CD14-positive monocyte (primary cell): Measurements from ENCODE around the gene GHRL. TPM values are rescaled to one million over a fixed set of nuclear protein-coding genes. Genes with fewer than 3 reads are reported as not detected.

Experiments
- DNase-seq, 3 donors: peaks; one replicate each; pipeline ENCODE4 v3.0.0-alpha.2; 2011 to 2022
- H2AFZ ChIP-seq: 2 replicates; pipeline ENCODE4 v1.6.0; 2012; ENCODE audit warnings: mild to moderate bottlenecking, low read depth, low read length, inconsistent platforms; ENCODE audit not compliant: insufficient read depth, poor library complexity, severe bottlenecking
- H3K27ac ChIP-seq, 2 donors: 1 replicate in 1 of 2; 2 replicates in 1 of 2; pipeline ENCODE4 v1.5.1; 2012 to 2013; ENCODE audit warnings: low read length in 2 of 2, control low read depth in 1 of 2, inconsistent platforms in 1 of 2, low read depth in 1 of 2, mild to moderate bottlenecking in 1 of 2
- H3K27me3 ChIP-seq, 2 donors: one replicate each; pipeline versions ENCODE4 v1.6.0 to v1.6.1; 2011 to 2013; ENCODE audit warnings: low read length in 2 of 2; ENCODE audit not compliant: control insufficient read depth in 2 of 2, insufficient read depth in 2 of 2
- H3K36me3 ChIP-seq, 2 donors: replicated peaks in 1 of 2; 1 replicate in 1 of 2; 2 replicates in 1 of 2; pipeline versions ENCODE4 v1.5.1 to v1.6.1; 2012 to 2013; ENCODE audit warnings: low read length in 2 of 2, control low read depth in 1 of 2, inconsistent platforms in 1 of 2, mild to moderate bottlenecking in 1 of 2; ENCODE audit not compliant: insufficient read depth in 2 of 2, control insufficient read depth in 1 of 2
- H3K4me1 ChIP-seq, 2 donors: 1 replicate in 1 of 2; 2 replicates in 1 of 2; pipeline versions ENCODE4 v1.5.1 to v1.6.1; 2012 to 2013; ENCODE audit warnings: low read length in 2 of 2, control low read depth in 1 of 2, inconsistent platforms in 1 of 2, mild to moderate bottlenecking in 1 of 2, moderate library complexity in 1 of 2; ENCODE audit not compliant: insufficient read depth in 2 of 2, control insufficient read depth in 1 of 2
- H3K4me2 ChIP-seq: replicated peaks from 2 replicates; pipeline ENCODE3; 2012; ENCODE audit warnings: low read length, moderate library complexity, mild to moderate bottlenecking; ENCODE audit not compliant: poor library complexity, severe bottlenecking; ENCODE audit errors: extremely low read depth
- H3K4me3 ChIP-seq, 3 experiments: fragments of 200-600 bp in 1 of 3; sonication (generic) in 1 of 3; replicated peaks in 1 of 3; 1 replicate in 2 of 3; 2 replicates in 1 of 3; pipeline ENCODE4 v1.5.1; 2011 to 2013; ENCODE audit warnings: low read length in 3 of 3, mild to moderate bottlenecking in 3 of 3, control low read depth in 2 of 3, low read depth in 2 of 3, inconsistent platforms in 1 of 3, moderate library complexity in 1 of 3
- H3K79me2 ChIP-seq: 2 replicates; pipeline ENCODE4 v1.6.0; 2012; ENCODE audit warnings: mild to moderate bottlenecking, control low read depth, inconsistent platforms, low read length, moderate library complexity; ENCODE audit not compliant: insufficient read depth
- H3K9ac ChIP-seq: 2 replicates; pipeline ENCODE4 v1.6.0; 2017; ENCODE audit warnings: low read length, mild to moderate bottlenecking; ENCODE audit not compliant: insufficient read depth, poor library complexity, severe bottlenecking
- H3K9me3 ChIP-seq, 2 donors: replicated peaks in 1 of 2; 1 replicate in 1 of 2; 2 replicates in 1 of 2; pipeline versions ENCODE4 v1.5.1 to v1.6.1; 2012 to 2013; ENCODE audit warnings: low read length in 2 of 2, control low read depth in 1 of 2; ENCODE audit not compliant: control insufficient read depth in 1 of 2, insufficient read depth in 1 of 2
- H4K20me1 ChIP-seq: 2 replicates; pipeline ENCODE4 v1.6.0; 2012; ENCODE audit warnings: mild to moderate bottlenecking, low read length, control low read depth, moderate library complexity; ENCODE audit not compliant: insufficient read depth
- H3K27ac Mint-ChIP-seq, 7 donors: one replicate each; pipeline ENCODE4 v1.8.0; 2020; ENCODE audit warnings: mild to moderate bottlenecking in 7 of 7, mixed read lengths in 7 of 7, moderate library complexity in 6 of 7, inconsistent platforms in 2 of 7
- H3K27me3 Mint-ChIP-seq, 3 donors: one replicate each; pipeline ENCODE4 v1.8.0; 2021 to 2022; ENCODE audit warnings: low read depth in 3 of 3, mild to moderate bottlenecking in 3 of 3, mixed read lengths in 3 of 3, moderate library complexity in 3 of 3, inconsistent platforms in 1 of 3
- H3K36me3 Mint-ChIP-seq, 2 donors: one replicate each; pipeline ENCODE4 v1.8.0; 2020; ENCODE audit warnings: mixed read lengths in 2 of 2, inconsistent platforms in 1 of 2, mild to moderate bottlenecking in 1 of 2
- H3K4me1 Mint-ChIP-seq: one replicate; pipeline ENCODE4 v1.8.0; 2020; ENCODE audit warnings: mild to moderate bottlenecking, mixed read lengths
- H3K4me3 Mint-ChIP-seq, 2 donors: one replicate each; pipeline ENCODE4 v1.8.0; 2020; ENCODE audit warnings: mild to moderate bottlenecking in 2 of 2, mixed read lengths in 2 of 2, moderate library complexity in 1 of 2
- H3K9me3 Mint-ChIP-seq, 7 donors: one replicate each; pipeline ENCODE4 v1.8.0; 2020 to 2022; ENCODE audit warnings: mixed read lengths in 7 of 7, mild to moderate bottlenecking in 6 of 7, moderate library complexity in 6 of 7, inconsistent platforms in 2 of 7
- CTCF ChIP-seq: fragments of 200-600 bp; IDR thresholded peaks from one replicate; pipeline ENCODE4 v1.8.0; 2022; ENCODE audit warnings: antibody characterized with exemption, mild to moderate bottlenecking
- whole genome bisulfite sequencing: methylation state at CpG from one replicate; pipeline ENCODE4 v1.1.5; 2013; ENCODE audit warnings: missing lambda C conversion rate; ENCODE audit not compliant: insufficient coverage; 5-methylcytosine and 5-hydroxymethylcytosine counted together
- intact Hi-C, 2 donors: fragments of 100-400 bp; cut with micrococcal nuclease; formaldehyde crosslinking; loops; one replicate each; pipeline versions ENCODE4 v1.15.0 to v1.15.1; 2023
- polyA plus RNA-seq, 3 donors: library from polyadenylated mRNA; depleted of rRNA in 1 of 3; unstranded in 2 of 3; stranded (reverse) in 1 of 3; fragments of 300-500 nt in 2 of 3; fragments of >200 nt in 1 of 3; fragmentation: Illumina TruSeq in 2 of 3; gene quantifications; 1 replicate in 2 of 3; 2 replicates in 1 of 3; pipeline ENCODE4 v1.2.3, GENCODE V29; 2012 to 2021

GHRL gene
- polyA plus RNA-seq, 3 donors = 2.3 to 9.9 (median 7.0) TPM

- Mint-ChIP-seq H3K36me3 (peaks cover 74 to 87% of the 10 kb centered on the region in 2 donors), H3K27ac (no peak overlapping the region), H3K4me1 (peaks cover 15% of the 10 kb centered on the region), H3K4me3 (no peak overlapping the region), H3K27me3 (no peaks in the 10 kb centered on the region), H3K9me3 (no peaks in the 10 kb centered on the region)
- DNase-seq = no peak
- Histone ChIP-seq H3K36me3 (peaks cover 85 to 91% of the 10 kb centered on the region in 2 donors), H3K4me3 (no peak overlapping the region), H3K9me3 (no peaks in the 10 kb centered on the region), H3K9ac (no peak overlapping the region), H3K27ac (no peak overlapping the region), H3K4me2 (no peak overlapping the region), H3K79me2 (peaks cover 40% of the 10 kb centered on the region), H3K27me3 (no peaks in the 10 kb centered on the region), H3K4me1 (peaks cover 8 to 13% of the 10 kb centered on the region in 2 donors), H2AFZ (no peak overlapping the region), H4K20me1 (peaks cover 36% of the 10 kb centered on the region)
- 97% methylated on average over 5 of the region's 14 CpGs for WGBS
- intact Hi-C loops = no loop called here
- no peak for TF ChIP-seq CTCF
Observed at GRCh38 chr3:10315101-10315500, 22.4 kb upstream of the GHRL start.

GRCh38 chr3:10312861-10313260 lies 20.1 kb upstream of the GHRL start:
- H3K27ac ChIP-seq = no peak overlapping the region
- H3K79me2 ChIP-seq = peaks cover 17% of the 10 kb centered on the region
- H3K27me3 Mint-ChIP-seq = no peaks in the 10 kb centered on the region
- H3K4me3 Mint-ChIP-seq = no peak overlapping the region
- H3K27me3 ChIP-seq = no peaks in the 10 kb centered on the region
- 100% methylated on average over 1 of the region's 3 CpGs for WGBS
- intact Hi-C loops = no loop called here
- no peaks in the 10 kb centered on the region for H3K4me1 ChIP-seq
- peaks cover 26% of the 10 kb centered on the region for H4K20me1 ChIP-seq
- H3K9ac ChIP-seq = no peak overlapping the region
- peaks cover 79 to 99% of the 10 kb centered on the region in 2 donors for H3K36me3 Mint-ChIP-seq
- DNase-seq = no peak
- H3K9me3 Mint-ChIP-seq = no peaks in the 10 kb centered on the region
- no peak overlapping the region for H3K4me3 ChIP-seq
- H2AFZ ChIP-seq = no peak overlapping the region
- H3K4me1 Mint-ChIP-seq = peaks cover 5% of the 10 kb centered on the region
- no peak for TF ChIP-seq CTCF
- H3K27ac Mint-ChIP-seq = peak overlapping the region in 4 of 7 donors; percentile 4 to 42 (median 32)
- no peak overlapping the region for H3K4me2 ChIP-seq
- peaks cover 93 to 99% of the 10 kb centered on the region in 2 donors for H3K36me3 ChIP-seq
- H3K9me3 ChIP-seq = no peaks in the 10 kb centered on the region
